Breast epithelium (tissue), 4 donors: ENCODE measurements around the gene CACNA1B. TPM values are rescaled to one million over a fixed set of nuclear protein-coding genes. Genes with fewer than 3 reads are reported as not detected.
A peak's percentile ranks its signal among the peaks of the same experiment; 100 is the strongest.
"Not testable (repeated sequence)": the region's sequence is repeated elsewhere in the genome, so short reads cannot be mapped to it uniquely, and the experiment has no call there.

ENCODE experiments used
- DNase-seq, 2 donors: peaks; one replicate each; pipeline ENCODE4 v3.0.0-alpha.2; 2019; ENCODE audit warnings: low spot score in 2 of 2
- H3K27ac ChIP-seq, 2 donors: fragments of 200-600 bp; sonication (generic) in 1 of 2; one replicate each; pipeline ENCODE4 v1.5.1; 2016 to 2019; ENCODE audit warnings: mild to moderate bottlenecking in 1 of 2
- H3K27me3 ChIP-seq, 2 donors: fragments of 200-600 bp; sonication (generic) in 1 of 2; one replicate each; pipeline versions ENCODE4 v1.5.1 to v1.6.0; 2017 to 2019; ENCODE audit warnings: control low read depth in 1 of 2, mild to moderate bottlenecking in 1 of 2
- H3K36me3 ChIP-seq: fragments of 200-600 bp; one replicate; pipeline ENCODE4 v1.5.1; 2019
- H3K4me1 ChIP-seq, 2 donors: fragments of 200-600 bp; sonication (generic); one replicate each; pipeline ENCODE4 v1.5.1; 2016 to 2019; ENCODE audit warnings: control low read depth in 1 of 2
- H3K4me3 ChIP-seq, 3 donors: fragments of 200-600 bp; sonication (generic); 1 replicate in 2 of 3; 2 replicates in 1 of 3; pipeline ENCODE4 v1.5.1; 2016 to 2019; ENCODE audit warnings: mild to moderate bottlenecking in 3 of 3, moderate library complexity in 2 of 3
- H3K9me3 ChIP-seq, 2 donors: fragments of 200-600 bp; sonication (generic) in 1 of 2; one replicate each; pipeline ENCODE4 v1.5.1; 2016 to 2019; ENCODE audit warnings: control low read depth in 1 of 2
- CTCF ChIP-seq, 3 donors: fragments of 450-650 bp; IDR thresholded peaks; one replicate each; pipeline ENCODE4 v1.5.1; 2016 to 2017; ENCODE audit warnings: antibody characterized with exemption in 3 of 3, mild to moderate bottlenecking in 3 of 3, moderate library complexity in 3 of 3
- POLR2A ChIP-seq: fragments of 450-650 bp; IDR thresholded peaks from one replicate; pipeline ENCODE4 v1.6.1; 2016; ENCODE audit warnings: antibody characterized with exemption, mild to moderate bottlenecking, moderate library complexity
- POLR2AphosphoS5 ChIP-seq, 3 donors: sonication (generic); formaldehyde crosslinking; IDR thresholded peaks; one replicate each; pipeline ENCODE4 v1.6.1; 2017; ENCODE audit warnings: antibody characterized with exemption in 3 of 3
- intact Hi-C: fragments of 100-400 bp; cut with DNase I; formaldehyde crosslinking; loops from one replicate; pipeline ENCODE4 v1.15.1; 2023; ENCODE audit warnings: low total_unique reads
- total RNA-seq, 3 donors: library from RNA; depleted of rRNA; stranded (reverse); fragments of >200 nt; gene quantifications; one replicate each; pipeline ENCODE4 v1.1.0, GENCODE V29; 2016

Gene CACNA1B
- total RNA-seq, 3 donors from 2014 or later = under 0.01 TPM; not detected in 2

- Histone ChIP-seq H3K27me3 (no peaks in the 10 kb centered on the region), H3K36me3 (no peaks in the 10 kb centered on the region), H3K4me1 (no peaks in the 10 kb centered on the region), H3K27ac (no peak overlapping the region), H3K9me3 (peaks cover 0 to 6% of the 10 kb centered on the region in 2 donors), H3K4me3 (no peak overlapping the region)
- TF ChIP-seq CTCF (IDR thresholded peaks at IDR 0.05) (no peak), POLR2A (no peak), POLR2AphosphoS5 (IDR thresholded peaks at IDR 0.05) (no peak)
- no peak for DNase-seq
- intact Hi-C loops = no loop called here
Measured at GRCh38 chr9:138083873-138084272, 206.3 kb downstream of the CACNA1B start.

- no peaks in the 10 kb centered on the region for H3K36me3 ChIP-seq
- no peak overlapping the region for H3K4me3 ChIP-seq
- intact Hi-C loops = no loop called here
- H3K9me3 ChIP-seq = peaks cover 0 to 6% of the 10 kb centered on the region in 2 donors
- H3K4me1 ChIP-seq = no peaks in the 10 kb centered on the region
- no peak overlapping the region for H3K27ac ChIP-seq
- H3K27me3 ChIP-seq = no peaks in the 10 kb centered on the region
- TF ChIP-seq POLR2A (no peak), POLR2AphosphoS5 (IDR thresholded peaks at IDR 0.05) (no peak), CTCF (IDR thresholded peaks at IDR 0.05) (no peak)
- DNase-seq = no peak
Measured at GRCh38 chr9:138085568-138085967, 208.0 kb downstream of the CACNA1B start.

- H3K36me3 ChIP-seq, H3K27ac ChIP-seq, H3K9me3 ChIP-seq, intact Hi-C loops, H3K4me1 ChIP-seq, H3K4me3 ChIP-seq, H3K27me3 ChIP-seq: not testable (repeated sequence)
- peak in 1 of 2 donors; percentile 13 for DNase-seq
Measured at GRCh38 chr9:138092057-138092456, 214.5 kb downstream of the CACNA1B start.

- intact Hi-C loops = no loop called here
- no peak for DNase-seq
- TF ChIP-seq CTCF (IDR thresholded peaks at IDR 0.05) (no peak), POLR2A (no peak), POLR2AphosphoS5 (IDR thresholded peaks at IDR 0.05) (no peak)
- H3K27me3 ChIP-seq = no peaks in the 10 kb centered on the region
- peaks cover 0 to 7% of the 10 kb centered on the region in 2 donors for H3K9me3 ChIP-seq
- H3K4me3 ChIP-seq = no peak overlapping the region
- H3K27ac ChIP-seq = no peak overlapping the region
- no peaks in the 10 kb centered on the region for H3K4me1 ChIP-seq
- H3K36me3 ChIP-seq = no peaks in the 10 kb centered on the region
Measured at GRCh38 chr9:138094028-138094427, 216.4 kb downstream of the CACNA1B start.

- Histone ChIP-seq H3K4me3 (no peak overlapping the region), H3K9me3 (peaks cover 0 to 7% of the 10 kb centered on the region in 2 donors), H3K27me3 (no peaks in the 10 kb centered on the region), H3K4me1 (no peaks in the 10 kb centered on the region), H3K27ac (no peak overlapping the region), H3K36me3 (no peaks in the 10 kb centered on the region)
- no peak for TF ChIP-seq POLR2AphosphoS5 (IDR thresholded peaks at IDR 0.05)
- TF ChIP-seq POLR2A = no peak
- no peak for TF ChIP-seq CTCF (IDR thresholded peaks at IDR 0.05)
- intact Hi-C loops = no loop called here
- peak in 1 of 2 donors; percentile 2 for DNase-seq
Measured at GRCh38 chr9:138095813-138096518, 218.4 kb downstream of the CACNA1B start.
